AG08395 (cell line): Measurements from ENCODE around the gene CASP9.

Experiments
- DNase-seq: peaks from one replicate; pipeline ENCODE4 v3.0.0; 2012; ENCODE audit warnings: mixed read lengths, low spot score

The CASP9 gene

GRCh38 chr1:15445390-15446122, 78.5 kb downstream of the CASP9 start:
- no peak for DNase-seq

GRCh38 chr1:15444468-15445389, 79.3 kb downstream of the CASP9 start:
- DNase-seq: no peak

- DNase-seq: no peak
Measured at GRCh38 chr1:15443281-15443680, 80.7 kb downstream of the CASP9 start.

- no peak for DNase-seq
Measured at GRCh38 chr1:15442759-15443158, 81.3 kb downstream of the CASP9 start.

GRCh38 chr1:15442119-15442518, 81.9 kb downstream of the CASP9 start:
- no peak for DNase-seq
